GM21390 (cell line): Measurements from ENCODE around the gene JDP2.
A peak's percentile ranks its signal among the peaks of the same experiment; 100 is the strongest.
"Not testable (repeated sequence)": the region's sequence is repeated elsewhere in the genome, so short reads cannot be mapped to it uniquely, and the experiment has no call there.

Experiments used
- ATAC-seq: cut with Tn5 transposase; IDR thresholded peaks from one replicate; pipeline ENCODE4 v1.9.1; 2021; ENCODE audit not compliant: unreplicated experiment

Gene JDP2

GRCh38 chr14:75453817-75454434 lies 26.1 kb downstream of the JDP2 start:
- ATAC-seq: peak; percentile 73

GRCh38 chr14:75454963-75455546 lies 27.2 kb downstream of the JDP2 start:
- ATAC-seq: no peak

- ATAC-seq: no peak
Observed at GRCh38 chr14:75456069-75456996, 28.5 kb downstream of the JDP2 start.

GRCh38 chr14:75456997-75457335 lies 29.1 kb downstream of the JDP2 start:
- ATAC-seq: no peak

- ATAC-seq: no peak
Observed at GRCh38 chr14:75457648-75458165, 29.9 kb downstream of the JDP2 start.

- no peak for ATAC-seq
Observed at GRCh38 chr14:75458305-75458704, 30.5 kb downstream of the JDP2 start.

GRCh38 chr14:75459099-75459741 lies 31.4 kb downstream of the JDP2 start:
- no peak for ATAC-seq

- no peak for ATAC-seq
Observed at GRCh38 chr14:75459791-75460190, 32.0 kb downstream of the JDP2 start.

- ATAC-seq: no peak
Observed at GRCh38 chr14:75460394-75460793, 32.6 kb downstream of the JDP2 start.

- ATAC-seq: no peak
Observed at GRCh38 chr14:75461303-75461702, 33.5 kb downstream of the JDP2 start.

- ATAC-seq: no peak
Observed at GRCh38 chr14:75461755-75462349, 34.0 kb downstream of the JDP2 start.

- ATAC-seq: no peak
Observed at GRCh38 chr14:75464626-75465025, 36.8 kb downstream of the JDP2 start.

GRCh38 chr14:75467763-75468162 lies 39.9 kb downstream of the JDP2 start:
- no peak for ATAC-seq

GRCh38 chr14:75469164-75469563 lies 41.3 kb downstream of the JDP2 start:
- ATAC-seq: no peak

- ATAC-seq: no peak
Observed at GRCh38 chr14:75469606-75470237, 41.9 kb downstream of the JDP2 start.

- no peak for ATAC-seq
Observed at GRCh38 chr14:75470238-75470797, 42.5 kb downstream of the JDP2 start.

- ATAC-seq: no peak
Observed at GRCh38 chr14:75471059-75471458, 43.2 kb downstream of the JDP2 start.

- ATAC-seq: not testable (repeated sequence)
Observed at GRCh38 chr14:75474127-75474526, 46.3 kb downstream of the JDP2 start.

- ATAC-seq: no peak
Observed at GRCh38 chr14:75476274-75476995, 48.6 kb downstream of the JDP2 start.

GRCh38 chr14:75477881-75478280 lies 50.1 kb downstream of the JDP2 start:
- no peak for ATAC-seq
